AG09309 (cell line): ENCODE measurements around the gene GGCT.

Source experiments
- DNase-seq: peaks from one replicate; pipeline ENCODE4 v3.0.0-alpha.2; 2010; ENCODE audit warnings: low read depth
- H3K4me3 ChIP-seq: 2 replicates; pipeline ENCODE4 v1.5.1; 2011; ENCODE audit warnings: mild to moderate bottlenecking, low read depth, low read length, moderate library complexity; ENCODE audit not compliant: control insufficient read depth
- CTCF ChIP-seq: IDR thresholded peaks from 2 replicates; pipeline ENCODE4 v1.5.1; 2011; ENCODE audit warnings: mild to moderate bottlenecking, low read depth, low read length, inconsistent platforms; ENCODE audit not compliant: insufficient read depth, control insufficient read depth; ENCODE audit errors: missing control alignments

The GGCT gene

GRCh38 chr7:30448461-30449189, 56.0 kb downstream of the GGCT start:
- TF ChIP-seq CTCF = no peak
- H3K4me3 ChIP-seq = no peak overlapping the region
- DNase-seq = no peak

DNA sequence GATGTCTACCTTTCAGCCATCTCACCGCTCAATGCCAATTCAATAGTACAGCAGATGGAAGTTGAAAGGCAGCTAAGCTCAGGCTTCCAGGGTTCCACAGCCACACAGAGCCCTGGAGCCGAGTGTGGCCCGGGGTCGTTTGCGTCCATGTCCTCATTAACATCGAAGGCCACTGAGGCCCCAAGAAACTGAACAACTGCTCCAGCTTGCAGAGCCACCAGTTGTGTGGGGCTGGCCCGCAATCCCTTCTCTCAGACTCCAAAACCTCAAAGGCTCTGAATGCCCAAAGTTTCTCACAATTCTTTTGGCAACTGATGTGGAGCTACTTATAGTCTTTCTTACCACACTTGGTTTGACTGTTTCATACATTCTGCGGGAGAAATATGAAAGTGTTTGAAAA, 57.2 kb downstream of the GGCT start:
- no peak overlapping the region for H3K4me3 ChIP-seq
- DNase-seq = no peak
- no peak for TF ChIP-seq CTCF
